GM21825 (cell line): ENCODE data around the gene STBD1.
"Not testable (repeated sequence)": the region's sequence is repeated elsewhere in the genome, so short reads cannot be mapped to it uniquely, and the experiment has no call there.

Experiments used
- ATAC-seq: cut with Tn5 transposase; IDR thresholded peaks from one replicate; pipeline ENCODE4 v1.9.1; 2021; ENCODE audit warnings: mild to moderate bottlenecking, moderate library complexity; ENCODE audit not compliant: unreplicated experiment

STBD1 gene

GRCh38 chr4:76305971-76306881 lies at the start of gene STBD1:
STBD1 (plus strand) TSS chr4:76306733; CDS start chr4:76306770, 37 bp downstream.
- ATAC-seq: no peak

GRCh38 chr4:76256968-76257367 lies 49.6 kb upstream of the STBD1 start:
- ATAC-seq: no peak

GRCh38 chr4:76257824-76258223 lies 48.7 kb upstream of the STBD1 start:
- no peak for ATAC-seq

GRCh38 chr4:76260571-76260970 lies 46.0 kb upstream of the STBD1 start:
- no peak for ATAC-seq

GRCh38 chr4:76265631-76266218 lies 40.8 kb upstream of the STBD1 start:
- ATAC-seq: no peak

- ATAC-seq: no peak
Observed at GRCh38 chr4:76266627-76267026, 39.9 kb upstream of the STBD1 start.

GRCh38 chr4:76267811-76268210 lies 38.7 kb upstream of the STBD1 start:
- no peak for ATAC-seq

GRCh38 chr4:76270244-76271175 lies 36.0 kb upstream of the STBD1 start:
- ATAC-seq: no peak

GRCh38 chr4:76271248-76271647 lies 35.3 kb upstream of the STBD1 start:
- no peak for ATAC-seq

- ATAC-seq: no peak
Observed at GRCh38 chr4:76272073-76272472, 34.5 kb upstream of the STBD1 start.

- ATAC-seq: no peak
Observed at GRCh38 chr4:76272582-76272981, 34.0 kb upstream of the STBD1 start.

GRCh38 chr4:76272999-76273398 lies 33.5 kb upstream of the STBD1 start:
- ATAC-seq: no peak

GRCh38 chr4:76275486-76276124 lies 30.9 kb upstream of the STBD1 start:
- no peak for ATAC-seq

- ATAC-seq: no peak
Observed at GRCh38 chr4:76276813-76277212, 29.7 kb upstream of the STBD1 start.

- no peak for ATAC-seq
Observed at GRCh38 chr4:76277667-76278066, 28.9 kb upstream of the STBD1 start.

GRCh38 chr4:76278583-76278982 lies 27.9 kb upstream of the STBD1 start:
- ATAC-seq: no peak

GRCh38 chr4:76279462-76279861 lies 27.1 kb upstream of the STBD1 start:
- no peak for ATAC-seq

GRCh38 chr4:76280488-76281441 lies 25.8 kb upstream of the STBD1 start:
- ATAC-seq: no peak

- not testable (repeated sequence) for ATAC-seq
Observed at GRCh38 chr4:76281594-76281993, 24.9 kb upstream of the STBD1 start.
